ENCODE data around the gene SLC47A1.

DNA sequence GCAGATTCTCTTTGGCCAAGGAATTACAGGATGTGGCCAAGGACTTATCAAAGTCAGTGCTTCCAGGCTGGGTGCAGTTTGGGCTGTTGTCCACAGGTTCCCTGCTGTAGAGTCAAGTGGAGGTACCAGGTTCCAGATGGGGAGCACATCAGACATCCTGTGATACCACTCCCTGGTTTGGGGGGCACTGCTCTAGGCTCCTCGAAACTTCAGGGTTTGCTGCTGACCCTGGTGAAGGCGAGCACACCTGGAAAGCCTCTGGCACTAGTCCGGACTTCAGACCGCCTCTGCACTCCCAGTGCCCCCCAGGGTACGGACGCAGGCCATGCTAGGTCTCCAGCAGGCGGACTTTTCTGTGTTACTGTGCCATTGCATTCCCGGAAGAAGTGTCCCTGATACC lies 10.7 kb downstream of the SLC47A1 start:
- TF ChIP-seq GATA3 (IDR thresholded peaks at IDR 0.05; ENCODE audit: low read depth, low read length) = no peak
- TF ChIP-seq GATA2 (IDR thresholded peaks at IDR 0.05; ENCODE audit: low read depth, low read length) = no peak

All from SH-SY5Y (cell line).